ENCODE measurements around the gene HAND2.

The HAND2 gene

DNA sequence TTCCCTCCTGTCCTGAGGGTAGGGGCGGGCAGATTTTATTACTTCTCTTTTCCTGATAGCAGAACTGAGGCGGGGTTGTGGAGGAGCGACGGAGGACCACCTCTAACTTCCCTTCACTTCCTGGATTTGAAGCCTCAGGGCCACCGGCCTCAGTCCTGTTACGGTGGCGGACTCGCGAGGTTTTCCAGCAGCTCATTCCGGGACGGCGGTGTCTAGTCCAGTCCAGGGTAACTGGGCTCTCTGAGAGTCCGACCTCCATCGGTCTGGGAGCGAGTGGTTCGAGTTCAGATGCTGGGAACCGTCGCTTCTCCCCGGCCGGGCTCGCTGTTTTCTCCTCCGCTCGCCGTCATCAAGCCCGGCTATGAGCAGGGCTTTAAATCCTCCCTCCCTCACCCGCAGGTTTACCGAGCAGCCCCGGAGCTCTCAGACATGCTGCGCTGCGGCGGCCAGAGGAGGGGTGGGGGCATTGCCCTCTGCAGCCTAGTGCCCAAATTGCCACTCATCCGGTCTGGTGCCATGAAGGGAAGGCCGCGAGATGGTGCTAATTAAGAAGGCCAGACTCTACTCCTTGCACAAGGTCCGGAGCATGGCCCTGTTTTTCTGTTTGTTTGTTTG is 23.3 kb downstream of the HAND2 start:
- Histone ChIP-seq H3K36me3 (ENCODE audit: insufficient read depth) (no peaks in the 10 kb centered on the region), H3K27ac (no peak overlapping the region), H3K4me2 (no peak overlapping the region), H4K20me1 (ENCODE audit: insufficient read depth) (no peaks in the 10 kb centered on the region), H3K27me3 (ENCODE audit: insufficient read depth, low read depth) (no peaks in the 10 kb centered on the region), H3K4me3 (IDR thresholded peaks at IDR 0.05; ENCODE audit: insufficient read depth, low read depth, low read length) (no peak overlapping the region), H2AFZ (ENCODE audit: low read depth) (no peak overlapping the region), H3K4me1 (ENCODE audit: low read depth, poor library complexity, severe bottlenecking) (peaks cover 7% of the 10 kb centered on the region), H3K9ac (no peak overlapping the region), H3K79me2 (ENCODE audit: insufficient read depth, low read depth) (no peaks in the 10 kb centered on the region)
- TF ChIP-seq, protein P1, sequence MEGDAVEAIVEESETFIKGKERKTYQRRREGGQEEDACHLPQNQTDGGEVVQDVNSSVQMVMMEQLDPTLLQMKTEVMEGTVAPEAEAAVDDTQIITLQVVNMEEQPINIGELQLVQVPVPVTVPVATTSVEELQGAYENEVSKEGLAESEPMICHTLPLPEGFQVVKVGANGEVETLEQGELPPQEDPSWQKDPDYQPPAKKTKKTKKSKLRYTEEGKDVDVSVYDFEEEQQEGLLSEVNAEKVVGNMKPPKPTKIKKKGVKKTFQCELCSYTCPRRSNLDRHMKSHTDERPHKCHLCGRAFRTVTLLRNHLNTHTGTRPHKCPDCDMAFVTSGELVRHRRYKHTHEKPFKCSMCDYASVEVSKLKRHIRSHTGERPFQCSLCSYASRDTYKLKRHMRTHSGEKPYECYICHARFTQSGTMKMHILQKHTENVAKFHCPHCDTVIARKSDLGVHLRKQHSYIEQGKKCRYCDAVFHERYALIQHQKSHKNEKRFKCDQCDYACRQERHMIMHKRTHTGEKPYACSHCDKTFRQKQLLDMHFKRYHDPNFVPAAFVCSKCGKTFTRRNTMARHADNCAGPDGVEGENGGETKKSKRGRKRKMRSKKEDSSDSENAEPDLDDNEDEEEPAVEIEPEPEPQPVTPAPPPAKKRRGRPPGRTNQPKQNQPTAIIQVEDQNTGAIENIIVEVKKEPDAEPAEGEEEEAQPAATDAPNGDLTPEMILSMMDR (conservative IDR thresholded peaks at IDR 0.05; ENCODE audit: low read depth, low read length): no peak

DNA sequence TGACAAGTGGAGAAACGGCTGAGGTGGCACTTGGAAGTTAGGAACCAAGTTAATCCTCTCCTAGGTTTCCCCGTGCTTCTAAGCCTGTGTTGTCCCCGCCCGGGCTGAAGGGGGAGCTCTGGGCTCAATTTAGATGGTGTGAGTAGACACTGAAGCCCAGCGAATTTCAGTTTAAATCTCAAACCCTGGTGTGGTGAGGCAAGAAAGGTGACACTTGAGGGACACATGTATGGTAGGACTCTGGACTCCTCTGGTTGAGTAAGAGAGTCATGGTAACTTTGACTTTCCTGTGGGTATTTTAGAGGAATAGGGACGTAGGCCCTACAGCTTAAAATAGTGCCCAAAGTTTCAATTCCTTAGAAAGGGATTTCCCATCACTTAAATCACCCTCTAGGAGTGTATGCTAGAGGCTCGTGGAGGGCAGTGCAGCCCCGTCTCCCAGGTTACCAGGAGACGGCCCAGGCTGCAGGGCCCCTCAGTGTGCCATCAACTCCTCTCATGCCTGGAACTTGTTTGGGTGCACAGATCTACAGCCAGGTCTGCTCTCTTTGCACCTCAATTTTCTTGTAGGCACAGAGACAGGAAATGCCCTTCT is 24.0 kb downstream of the HAND2 start:
- Histone ChIP-seq H2AFZ (ENCODE audit: low read depth) (peak overlapping the region; percentile 47; the same call in 1 of the 2 replicates), H3K4me3 (IDR thresholded peaks at IDR 0.05; ENCODE audit: insufficient read depth, low read depth, low read length) (no peak overlapping the region), H3K79me2 (ENCODE audit: insufficient read depth, low read depth) (no peaks in the 10 kb centered on the region), H3K27me3 (ENCODE audit: insufficient read depth, low read depth) (no peaks in the 10 kb centered on the region), H3K36me3 (ENCODE audit: insufficient read depth) (no peaks in the 10 kb centered on the region), H3K4me2 (no peak overlapping the region), H3K9ac (no peak overlapping the region), H3K27ac (no peak overlapping the region), H4K20me1 (ENCODE audit: insufficient read depth) (no peaks in the 10 kb centered on the region), H3K4me1 (ENCODE audit: low read depth, poor library complexity, severe bottlenecking) (peaks cover 7% of the 10 kb centered on the region)
- TF ChIP-seq, protein P1 (conservative IDR thresholded peaks at IDR 0.05; ENCODE audit: low read depth, low read length): peak; percentile 91

GRCh38 chr4:173504181-173504503 is 25.9 kb downstream of the HAND2 start:
- TF ChIP-seq, protein P1 (conservative IDR thresholded peaks at IDR 0.05; ENCODE audit: low read depth, low read length): no peak
- no peak overlapping the region for H3K27ac ChIP-seq
- no peaks in the 10 kb centered on the region for H4K20me1 ChIP-seq (ENCODE audit: insufficient read depth)
- no peak overlapping the region for H3K4me3 ChIP-seq (IDR thresholded peaks at IDR 0.05; ENCODE audit: insufficient read depth, low read depth, low read length)
- H3K79me2 ChIP-seq (ENCODE audit: insufficient read depth, low read depth): no peaks in the 10 kb centered on the region
- peaks cover 7% of the 10 kb centered on the region for H3K4me1 ChIP-seq (ENCODE audit: low read depth, poor library complexity, severe bottlenecking)
- no peak overlapping the region for H3K4me2 ChIP-seq
- H3K9ac ChIP-seq: no peak overlapping the region
- no peaks in the 10 kb centered on the region for H3K27me3 ChIP-seq (ENCODE audit: insufficient read depth, low read depth)
- H3K36me3 ChIP-seq (ENCODE audit: insufficient read depth): no peaks in the 10 kb centered on the region
- H2AFZ ChIP-seq (ENCODE audit: low read depth): no peak overlapping the region

GRCh38 chr4:173503330-173504180 is 26.5 kb downstream of the HAND2 start:
- H3K36me3 ChIP-seq (ENCODE audit: insufficient read depth): no peaks in the 10 kb centered on the region
- H3K79me2 ChIP-seq (ENCODE audit: insufficient read depth, low read depth): no peaks in the 10 kb centered on the region
- no peak overlapping the region for H3K4me3 ChIP-seq (IDR thresholded peaks at IDR 0.05; ENCODE audit: insufficient read depth, low read depth, low read length)
- no peak overlapping the region for H2AFZ ChIP-seq (ENCODE audit: low read depth)
- TF ChIP-seq, protein P1 (conservative IDR thresholded peaks at IDR 0.05; ENCODE audit: low read depth, low read length): no peak
- no peak overlapping the region for H3K27ac ChIP-seq
- H3K4me1 ChIP-seq (ENCODE audit: low read depth, poor library complexity, severe bottlenecking): peaks cover 7% of the 10 kb centered on the region
- no peak overlapping the region for H3K9ac ChIP-seq
- no peaks in the 10 kb centered on the region for H3K27me3 ChIP-seq (ENCODE audit: insufficient read depth, low read depth)
- H3K4me2 ChIP-seq: no peak overlapping the region
- H4K20me1 ChIP-seq (ENCODE audit: insufficient read depth): no peaks in the 10 kb centered on the region

Measured in KMS-11 (cell line).